ENCODE measurements around the gene SLC48A1.

- TF ChIP-seq CTCF (conservative IDR thresholded peaks at IDR 0.05 in 1 of 2, IDR thresholded peaks at IDR 0.05 in 1 of 2; ENCODE audit: low read depth in 1 of 2, low read length in 2 of 2) (peak in 1 of 2 donors; percentile 27), EZH2 (IDR thresholded peaks at IDR 0.05; ENCODE audit: low read length, missing control alignments) (no peak)
These were observed 28.9 kb upstream of the SLC48A1 start for GRCh38 chr12:47744005-47744651.
